ENCODE measurements around the gene CBFA2T2. TPM values are rescaled to one million over a fixed set of nuclear protein-coding genes. Genes with fewer than 3 reads are reported as not detected.

CBFA2T2 gene
- total and polyA plus RNA-seq, 2 of the 4 experiments (the other 2 are of a cell fraction): 3.8 to 6.2 TPM

GRCh38 chr20:33532753-33533459, 43.0 kb downstream of the CBFA2T2 start:
- POLR2A ChIA-PET (ENCODE audit: unreplicated experiment): no interaction called here

More at GRCh38 chr20:33532753-33533459, 43.0 kb downstream of the CBFA2T2 start:
- H3K27ac ChIP-seq (ENCODE audit: insufficient read depth, low read length): peak overlapping the region; percentile 39; the same call in 1 of the 2 replicates
- H4K20me1 ChIP-seq (ENCODE audit: insufficient read depth, low read length): no peaks in the 10 kb centered on the region
- no peaks in the 10 kb centered on the region for H3K36me3 ChIP-seq (ENCODE audit: control insufficient read depth, insufficient read depth, low read length)
- H2BK120ac ChIP-seq (ENCODE audit: low read depth, low read length): 0 out of 2 replicates have a peak overlapping the region, but pooled peaks have one; percentile 6
- peak overlapping the region; percentile 37 for H2BK5ac ChIP-seq (ENCODE audit: low read depth, low read length, poor library complexity, severe bottlenecking)
- no peak overlapping the region for H2BK15ac ChIP-seq (ENCODE audit: low read depth, low read length)
- H3K18ac ChIP-seq (ENCODE audit: low read depth, low read length): 0 out of 2 replicates have a peak overlapping the region, but pooled peaks have one; percentile 2
- DNase-seq (peak; percentile 54), ATAC-seq (ENCODE audit: low read depth) (peak; percentile 56)
- no peak overlapping the region for H3K56ac ChIP-seq (ENCODE audit: extremely low read depth, insufficient read depth, low read length)
- intact Hi-C loops (cut with micrococcal nuclease) (loop anchor here (5.0 kb wide), 1 partner anchor 41 kb away; the partner anchor contains the start of gene CBFA2T2), in situ Hi-C loops (cut with MboI; ENCODE audit: low sequenced_read_pairs) (no loop called here), dilution Hi-C loops (cut with HindIII; ENCODE audit: low sequenced_read_pairs, unreplicated experiment) (no loop called here)
- no peaks in the 10 kb centered on the region for H3K27me3 ChIP-seq (ENCODE audit: control insufficient read depth, insufficient read depth, low read length)
- no peak overlapping the region for H2AK5ac ChIP-seq (ENCODE audit: low read depth, low read length)
- no TSS peak for BruUV-seq (replicated peaks)
- peak overlapping the region; percentile 69; the same call in 1 of the 2 replicates for H2BK20ac ChIP-seq (ENCODE audit: low read depth, low read length)
- no peak overlapping the region for H4K91ac ChIP-seq (ENCODE audit: insufficient read depth, low read depth, low read length)
- H3K9me3 ChIP-seq (ENCODE audit: control insufficient read depth, insufficient read depth, low read length): no peaks in the 10 kb centered on the region
- no peak overlapping the region for H3K4me3 ChIP-seq (ENCODE audit: insufficient read depth, low read depth, low read length)
- no peak overlapping the region for H2AK9ac ChIP-seq (replicated peaks; ENCODE audit: low read depth, low read length, poor library complexity)
- peak overlapping the region; percentile 45; the same call in 1 of the 2 replicates for H3K23ac ChIP-seq (ENCODE audit: low read depth, low read length)
- no peak overlapping the region for H4K8ac ChIP-seq (ENCODE audit: low read depth in 2 of 2, low read length in 2 of 2)
- H3K4me2 ChIP-seq (ENCODE audit: low read depth, low read length): peak overlapping the region; percentile 55
- WGBS, 2 experiments (ENCODE audit: extremely low coverage in 2 of 2, insufficient read length in 1 of 2): no CpG with 5 or more reads among the region's 2 CpGs
- H3K4ac ChIP-seq (ENCODE audit: low read depth, low read length): peak overlapping the region; percentile 46; the same call in 1 of the 2 replicates
- TF ChIP-seq ELK1 (IDR thresholded peaks at IDR 0.05; ENCODE audit: borderline replicate concordance, low read depth, low read length): no peak
- no peak for TF ChIP-seq NFE2L2 (IDR thresholded peaks at IDR 0.05; ENCODE audit: low read depth, low read length)
- TF ChIP-seq FOS (IDR thresholded peaks at IDR 0.05; ENCODE audit: low read depth, low read length): no peak
- TF ChIP-seq CHD1 (IDR thresholded peaks at IDR 0.05; ENCODE audit: low read depth, low read length): no peak
- no peak for TF ChIP-seq CTCF (conservative IDR thresholded peaks at IDR 0.05; ENCODE audit: low read depth, low read length)
- no peak for TF ChIP-seq CEBPB (IDR thresholded peaks at IDR 0.05; ENCODE audit: low read depth, low read length)
- no peak for TF ChIP-seq POLR2A (IDR thresholded peaks at IDR 0.05; ENCODE audit: low read depth, low read length)
- no peak for TF ChIP-seq MAFK (IDR thresholded peaks at IDR 0.05; ENCODE audit: low read depth, low read length)
- no peak for TF ChIP-seq SMC3 (IDR thresholded peaks at IDR 0.05; ENCODE audit: low read depth, low read length)
- TF ChIP-seq USF2 (IDR thresholded peaks at IDR 0.05; ENCODE audit: low read depth, low read length): no peak
- TF ChIP-seq RFX5 (IDR thresholded peaks at IDR 0.05; ENCODE audit: low read depth, low read length): no peak
- no peak for TF ChIP-seq RAD21 (IDR thresholded peaks at IDR 0.05; ENCODE audit: low read length)
- no peak for TF ChIP-seq RCOR1 (IDR thresholded peaks at IDR 0.05; ENCODE audit: insufficient replicate concordance, low read length)
- no peak for TF ChIP-seq MAZ (IDR thresholded peaks at IDR 0.05; ENCODE audit: borderline replicate concordance, low read depth, low read length)
- TF ChIP-seq MXI1 (IDR thresholded peaks at IDR 0.05; ENCODE audit: borderline replicate concordance, low read depth, low read length): no peak
- H4K5ac ChIP-seq (ENCODE audit: low read depth, low read length): 0 out of 2 replicates have a peak overlapping the region, but pooled peaks have one; percentile 74
- H3K9me1 ChIP-seq (ENCODE audit: insufficient read depth, low read length): peaks cover 17% of the 10 kb centered on the region
- 0 out of 2 replicates have a peak overlapping the region, but pooled peaks have one; percentile 15 for H3K14ac ChIP-seq (replicated peaks; ENCODE audit: low read depth, low read length)
- H3K4me1 ChIP-seq (ENCODE audit: control insufficient read depth, insufficient read depth, low read length): peaks cover 21% of the 10 kb centered on the region
- peaks cover 20 to 57% of the 10 kb centered on the region in 2 experiments; a peak in 3 of 4 replicates for H3K79me1 ChIP-seq (ENCODE audit: low read depth in 1 of 2, low read length in 2 of 2)
- H3K9ac ChIP-seq (ENCODE audit: low read depth, low read length): no peak overlapping the region
- no peak overlapping the region for H2AFZ ChIP-seq (replicated peaks; ENCODE audit: low read length, poor library complexity)
- CTCF ChIA-PET: no interaction called here

Data from IMR-90 (cell line).